Stimulated activated CD4-positive, alpha-beta T cell treated with anti-CD3 and anti-CD28 coated beads, Interleukin-1b, Interleukin-23, amount 100 ng/mL, for 24 hours (primary cell): ENCODE data around the gene RAB29.
A peak's percentile ranks its signal among the peaks of the same experiment; 100 is the strongest.
"Not testable (repeated sequence)": the region's sequence is repeated elsewhere in the genome, so short reads cannot be mapped to it uniquely, and the experiment has no call there.

ENCODE experiments used
- DNase-seq, 4 experiments: peaks; one replicate each; pipeline ENCODE4 v3.0.0-alpha.2; 2020; ENCODE audit warnings: low read depth in 4 of 4, low spot score in 1 of 4

RAB29 gene

GRCh38 chr1:205775015-205775716, at the start of gene RAB29:
TSS of gene RAB29 (minus strand) at chr1:205775482. CDS start at chr1:205774956, 526 bp downstream.
- peak; percentile 58 to 74 (median 63) for DNase-seq

GRCh38 chr1:205824180-205824579, 48.9 kb upstream of the RAB29 start:
- no peak for DNase-seq

GRCh38 chr1:205823260-205823659, 48.0 kb upstream of the RAB29 start:
- not testable (repeated sequence) for DNase-seq

- no peak for DNase-seq
Observed at GRCh38 chr1:205822397-205822796, 47.1 kb upstream of the RAB29 start.

- no peak for DNase-seq
Observed at GRCh38 chr1:205817988-205818387, 42.7 kb upstream of the RAB29 start.

- no peak for DNase-seq
Observed at GRCh38 chr1:205817364-205817763, 42.1 kb upstream of the RAB29 start.

- DNase-seq, result peak in 2 of 4 experiments; percentile 9 to 24
Observed at GRCh38 chr1:205813755-205814058, 38.4 kb upstream of the RAB29 start.

GRCh38 chr1:205812878-205813754, 37.8 kb upstream of the RAB29 start, which contains the start of gene SLC41A1:
TSS of gene SLC41A1 (minus strand) at chr1:205813198. CDS start at chr1:205810441, 2,757 bp downstream.
- DNase-seq, result peak; percentile 70 to 87 (median 82)

GRCh38 chr1:205812271-205812877, 37.1 kb upstream of the RAB29 start:
- DNase-seq, result no peak

GRCh38 chr1:205811660-205812059, 36.4 kb upstream of the RAB29 start:
- no peak for DNase-seq

- no peak for DNase-seq
Observed at GRCh38 chr1:205810448-205811157, 35.3 kb upstream of the RAB29 start.

GRCh38 chr1:205809942-205810345, 34.7 kb upstream of the RAB29 start:
- no peak for DNase-seq

- DNase-seq, result no peak
Observed at GRCh38 chr1:205809469-205809868, 34.2 kb upstream of the RAB29 start.

GRCh38 chr1:205805082-205805711, 29.9 kb upstream of the RAB29 start:
- DNase-seq, result peak in 2 of 4 experiments; percentile 9 to 45

- no peak for DNase-seq
Observed at GRCh38 chr1:205804605-205805004, 29.3 kb upstream of the RAB29 start.

GRCh38 chr1:205803986-205804385, 28.7 kb upstream of the RAB29 start:
- DNase-seq, result no peak

- no peak for DNase-seq
Observed at GRCh38 chr1:205802060-205802459, 26.8 kb upstream of the RAB29 start.

- DNase-seq, result no peak
Observed at GRCh38 chr1:205800981-205801703, 25.9 kb upstream of the RAB29 start.

- no peak for DNase-seq
Observed at GRCh38 chr1:205800427-205800826, 25.1 kb upstream of the RAB29 start.

- DNase-seq, result no peak
Observed at GRCh38 chr1:205798577-205798976, 23.3 kb upstream of the RAB29 start.
